Measurements from ENCODE around the gene ZNFX1.

- TF ChIP-seq CTCF (IDR thresholded peaks at IDR 0.05 in 8 of 11, conservative IDR thresholded peaks at IDR 0.05 in 3 of 11) (peak in 2 of 11 experiments; percentile 29 to 38), POLR2A (IDR thresholded peaks at IDR 0.05) (peak in 2 of 3 donors; percentile 43 to 66), POLR2AphosphoS5 (IDR thresholded peaks at IDR 0.05) (peak; percentile 98)
Measured at GRCh38 chr20:49219091-49219923, 58.5 kb downstream of the ZNFX1 start, which contains the start of gene DDX27.

All from spleen (tissue), 7 donors.